GM18511 (cell line): ENCODE results near the gene AFF2.

Experiments
- ATAC-seq: cut with Tn5 transposase; IDR thresholded peaks from one replicate; pipeline ENCODE4 v1.9.1; 2021; ENCODE audit warnings: mild to moderate bottlenecking, moderate library complexity; ENCODE audit not compliant: unreplicated experiment

AFF2 gene

GRCh38 chrX:148535639-148536038, 35.2 kb downstream of the AFF2 start:
- no peak for ATAC-seq

- ATAC-seq = no peak
These were observed 36.5 kb downstream of the AFF2 start for GRCh38 chrX:148536961-148537360.

- no peak for ATAC-seq
These were observed 37.3 kb downstream of the AFF2 start for GRCh38 chrX:148537556-148538182.

GRCh38 chrX:148538582-148538981, 38.2 kb downstream of the AFF2 start:
- ATAC-seq = no peak

GRCh38 chrX:148540114-148540513, 39.7 kb downstream of the AFF2 start:
- ATAC-seq = no peak

GRCh38 chrX:148540671-148541583, 40.5 kb downstream of the AFF2 start:
- ATAC-seq = peak; percentile 6

- ATAC-seq = peak; percentile 72
These were observed 41.1 kb downstream of the AFF2 start for GRCh38 chrX:148541584-148541940.

GRCh38 chrX:148542481-148543255, 42.3 kb downstream of the AFF2 start:
- peak; percentile 43 for ATAC-seq

- no peak for ATAC-seq
These were observed 52.4 kb downstream of the AFF2 start for GRCh38 chrX:148552775-148553174.

GRCh38 chrX:148555101-148555500, 54.7 kb downstream of the AFF2 start:
- ATAC-seq = no peak

- ATAC-seq = peak; percentile 54
These were observed 55.3 kb downstream of the AFF2 start for GRCh38 chrX:148555571-148556243.

- ATAC-seq = no peak
These were observed 56.1 kb downstream of the AFF2 start for GRCh38 chrX:148556498-148556897.

GRCh38 chrX:148562846-148563245, 62.4 kb downstream of the AFF2 start:
- no peak for ATAC-seq

- no peak for ATAC-seq
These were observed 66.8 kb downstream of the AFF2 start for GRCh38 chrX:148567229-148567628.

GRCh38 chrX:148567779-148568178, 67.4 kb downstream of the AFF2 start:
- no peak for ATAC-seq

- no peak for ATAC-seq
These were observed 68.3 kb downstream of the AFF2 start for GRCh38 chrX:148568763-148569162.

- ATAC-seq = no peak
These were observed 71.9 kb downstream of the AFF2 start for GRCh38 chrX:148572337-148572736.

GRCh38 chrX:148573119-148573518, 72.7 kb downstream of the AFF2 start:
- no peak for ATAC-seq

- no peak for ATAC-seq
These were observed 74.0 kb downstream of the AFF2 start for GRCh38 chrX:148574237-148574973.

- no peak for ATAC-seq
These were observed 76.0 kb downstream of the AFF2 start for GRCh38 chrX:148576396-148576795.
